ENCODE measurements around the gene GALNT12. TPM values are rescaled to one million over a fixed set of nuclear protein-coding genes. Genes with fewer than 3 reads are reported as not detected.

The GALNT12 gene
- total RNA-seq, 1 donor: 10.1 TPM

DNA sequence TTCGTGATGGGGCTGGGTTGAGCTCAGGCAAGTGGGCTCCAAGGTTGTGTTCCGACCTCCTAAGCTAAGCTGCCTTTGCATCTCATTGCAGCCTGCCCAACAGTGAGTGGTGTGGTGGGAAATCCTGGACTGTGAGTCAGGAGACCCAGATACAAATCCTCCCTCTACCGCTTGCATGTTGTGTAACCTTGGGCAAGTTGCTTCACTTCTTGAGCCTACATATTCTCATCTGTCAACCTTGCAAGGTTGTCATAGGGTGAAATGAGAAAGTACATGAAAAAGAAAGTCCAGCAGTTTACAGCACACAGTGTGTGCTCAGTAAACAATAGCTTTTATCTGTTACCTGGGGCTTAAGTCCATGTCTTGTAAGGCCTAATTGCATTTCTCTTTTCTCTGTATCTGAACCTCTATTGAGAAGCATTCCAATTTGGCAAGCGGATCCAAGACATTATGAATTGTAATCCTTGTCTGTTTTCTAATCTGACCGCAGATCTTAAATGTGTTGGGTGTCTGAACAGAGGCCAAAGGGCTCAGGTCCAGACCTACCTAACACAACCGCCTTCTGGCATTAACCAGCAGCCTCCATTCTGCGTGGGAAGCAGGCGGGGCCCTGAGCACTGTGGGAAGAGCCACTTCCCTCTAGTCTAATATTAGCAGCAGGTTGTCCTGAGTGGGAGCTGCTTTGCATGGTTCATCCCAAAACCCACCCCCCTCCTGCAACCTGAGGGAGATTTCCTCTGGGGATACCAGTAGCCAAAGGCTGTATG lies 1.8 kb upstream of the GALNT12 start:
- Histone ChIP-seq H2AFZ (ENCODE audit: low read length) (no peak overlapping the region), H3K79me2 (ENCODE audit: insufficient read depth, low read length) (no peaks in the 10 kb centered on the region), H4K20me1 (ENCODE audit: insufficient read depth, low read length) (no peaks in the 10 kb centered on the region), H3K4me3 (ENCODE audit: insufficient read depth, low read length) (no peak overlapping the region), H3K36me3 (ENCODE audit: insufficient read depth, low read length) (no peaks in the 10 kb centered on the region), H3K27me3 (ENCODE audit: insufficient read depth, low read length) (peaks cover 30% of the 10 kb centered on the region), H3K4me1 (ENCODE audit: insufficient read depth, low read length) (peaks cover 11% of the 10 kb centered on the region), H3K4me2 (ENCODE audit: insufficient read depth, low read length) (no peak overlapping the region), H3K9me3 (ENCODE audit: low read depth, low read length) (no peaks in the 10 kb centered on the region), H3K27ac (ENCODE audit: low read depth, low read length) (no peak overlapping the region)
- DNase-seq (ENCODE audit: insufficient read length, low spot score, missing footprints): no peak
- TF ChIP-seq, protein P1, sequence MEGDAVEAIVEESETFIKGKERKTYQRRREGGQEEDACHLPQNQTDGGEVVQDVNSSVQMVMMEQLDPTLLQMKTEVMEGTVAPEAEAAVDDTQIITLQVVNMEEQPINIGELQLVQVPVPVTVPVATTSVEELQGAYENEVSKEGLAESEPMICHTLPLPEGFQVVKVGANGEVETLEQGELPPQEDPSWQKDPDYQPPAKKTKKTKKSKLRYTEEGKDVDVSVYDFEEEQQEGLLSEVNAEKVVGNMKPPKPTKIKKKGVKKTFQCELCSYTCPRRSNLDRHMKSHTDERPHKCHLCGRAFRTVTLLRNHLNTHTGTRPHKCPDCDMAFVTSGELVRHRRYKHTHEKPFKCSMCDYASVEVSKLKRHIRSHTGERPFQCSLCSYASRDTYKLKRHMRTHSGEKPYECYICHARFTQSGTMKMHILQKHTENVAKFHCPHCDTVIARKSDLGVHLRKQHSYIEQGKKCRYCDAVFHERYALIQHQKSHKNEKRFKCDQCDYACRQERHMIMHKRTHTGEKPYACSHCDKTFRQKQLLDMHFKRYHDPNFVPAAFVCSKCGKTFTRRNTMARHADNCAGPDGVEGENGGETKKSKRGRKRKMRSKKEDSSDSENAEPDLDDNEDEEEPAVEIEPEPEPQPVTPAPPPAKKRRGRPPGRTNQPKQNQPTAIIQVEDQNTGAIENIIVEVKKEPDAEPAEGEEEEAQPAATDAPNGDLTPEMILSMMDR (IDR thresholded peaks at IDR 0.05; ENCODE audit: extremely low read depth, low read depth, low read length): no peak

DNA sequence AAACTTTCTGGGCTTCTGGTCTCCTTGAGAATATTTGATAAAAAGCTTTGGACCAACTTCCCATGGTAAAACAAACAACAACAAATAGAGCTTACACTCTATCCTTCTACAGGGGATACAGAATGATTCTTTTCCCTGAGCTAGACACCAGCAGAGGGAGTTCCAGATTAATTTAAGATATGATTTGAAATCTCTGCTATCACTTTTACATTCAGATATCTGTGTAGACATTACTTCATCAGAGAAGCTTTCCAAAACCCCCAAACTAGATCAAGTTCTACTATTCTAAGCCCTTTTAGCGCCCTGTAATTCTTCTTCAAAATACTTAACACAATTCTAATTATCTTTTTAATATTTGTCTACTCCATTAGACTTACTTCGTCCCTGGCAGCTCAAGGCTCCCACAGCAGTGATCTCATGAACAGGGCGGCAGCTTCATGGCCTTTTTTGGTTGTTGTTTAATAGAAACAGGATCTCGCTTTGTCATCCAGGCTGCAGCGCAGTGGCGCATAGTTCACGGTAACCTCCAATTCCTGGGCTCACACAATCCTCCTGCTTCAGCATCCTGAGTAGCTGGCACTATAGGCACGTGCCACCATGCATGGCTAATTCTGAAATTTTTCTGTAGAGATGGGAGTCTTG lies 955 bp upstream of the GALNT12 start:
- Histone ChIP-seq H4K20me1 (ENCODE audit: insufficient read depth, low read length) (no peaks in the 10 kb centered on the region), H3K79me2 (ENCODE audit: insufficient read depth, low read length) (no peaks in the 10 kb centered on the region), H3K9me3 (ENCODE audit: low read depth, low read length) (no peaks in the 10 kb centered on the region), H3K4me1 (ENCODE audit: insufficient read depth, low read length) (peaks cover 19% of the 10 kb centered on the region), H3K27me3 (ENCODE audit: insufficient read depth, low read length) (peaks cover 30% of the 10 kb centered on the region), H3K4me2 (ENCODE audit: insufficient read depth, low read length) (no peak overlapping the region), H3K4me3 (ENCODE audit: insufficient read depth, low read length) (no peak overlapping the region), H2AFZ (ENCODE audit: low read length) (no peak overlapping the region), H3K36me3 (ENCODE audit: insufficient read depth, low read length) (no peaks in the 10 kb centered on the region), H3K27ac (ENCODE audit: low read depth, low read length) (no peak overlapping the region)
- TF ChIP-seq, protein P1 (IDR thresholded peaks at IDR 0.05; ENCODE audit: extremely low read depth, low read depth, low read length): peak; percentile 45
- peak; percentile 92 for DNase-seq (ENCODE audit: insufficient read length, low spot score, missing footprints)

DNA sequence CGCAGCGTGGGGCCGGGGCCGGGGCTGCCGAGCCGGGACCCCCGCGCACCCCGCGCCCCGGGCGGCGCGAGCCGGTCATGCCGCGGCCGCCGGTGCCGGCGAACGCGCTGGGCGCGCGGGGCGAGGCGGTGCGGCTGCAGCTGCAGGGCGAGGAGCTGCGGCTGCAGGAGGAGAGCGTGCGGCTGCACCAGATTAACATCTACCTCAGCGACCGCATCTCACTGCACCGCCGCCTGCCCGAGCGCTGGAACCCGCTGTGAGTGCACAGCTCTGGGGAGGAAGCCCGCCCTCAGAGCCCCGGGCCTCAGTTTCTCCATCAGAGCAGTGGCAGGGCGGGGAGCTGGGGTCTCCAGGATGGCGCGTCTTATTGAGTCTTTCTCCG lies 335 bp downstream of the GALNT12 start:
- H2AFZ ChIP-seq (ENCODE audit: low read length): peak overlapping the region; percentile 72
- no peaks in the 10 kb centered on the region for H3K36me3 ChIP-seq (ENCODE audit: insufficient read depth, low read length)
- no peaks in the 10 kb centered on the region for H4K20me1 ChIP-seq (ENCODE audit: insufficient read depth, low read length)
- peak; percentile 91 for DNase-seq (ENCODE audit: insufficient read length, low spot score, missing footprints)
- peaks cover 30% of the 10 kb centered on the region for H3K27me3 ChIP-seq (ENCODE audit: insufficient read depth, low read length)
- H3K79me2 ChIP-seq (ENCODE audit: insufficient read depth, low read length): no peaks in the 10 kb centered on the region
- H3K4me1 ChIP-seq (ENCODE audit: insufficient read depth, low read length): peaks cover 19% of the 10 kb centered on the region
- peak overlapping the region; percentile 71 for H3K4me3 ChIP-seq (ENCODE audit: insufficient read depth, low read length)
- H3K4me2 ChIP-seq (ENCODE audit: insufficient read depth, low read length): peak overlapping the region; percentile 83
- no peaks in the 10 kb centered on the region for H3K9me3 ChIP-seq (ENCODE audit: low read depth, low read length)
- no peak overlapping the region for H3K27ac ChIP-seq (ENCODE audit: low read depth, low read length)
- TF ChIP-seq, protein P1 (IDR thresholded peaks at IDR 0.05; ENCODE audit: extremely low read depth, low read depth, low read length): no peak

DNA sequence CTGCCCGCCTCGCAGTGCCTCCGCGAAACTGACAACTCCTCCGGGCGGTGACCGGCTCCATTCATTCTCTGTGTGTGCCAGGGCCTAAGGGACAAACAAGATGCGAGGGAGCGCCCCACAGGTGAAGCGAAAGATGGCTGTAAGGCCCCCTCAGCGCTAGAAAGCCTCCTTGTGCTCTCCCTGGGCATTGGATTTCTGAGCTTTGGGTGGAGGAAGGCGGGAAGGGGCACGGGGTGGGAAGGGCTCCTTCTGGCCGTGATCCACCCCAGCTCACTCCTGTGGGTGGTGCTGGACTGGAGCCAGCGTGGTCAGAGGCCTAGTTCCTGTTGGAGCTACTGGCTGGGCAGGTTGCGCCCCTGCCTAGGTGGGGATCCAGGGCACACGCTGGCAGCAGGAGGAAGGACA lies 943 bp downstream of the GALNT12 start:
- Histone ChIP-seq H3K4me3 (ENCODE audit: insufficient read depth, low read length) (peak overlapping the region; percentile 71), H3K27me3 (ENCODE audit: insufficient read depth, low read length) (peaks cover 30% of the 10 kb centered on the region), H4K20me1 (ENCODE audit: insufficient read depth, low read length) (no peaks in the 10 kb centered on the region), H3K36me3 (ENCODE audit: insufficient read depth, low read length) (no peaks in the 10 kb centered on the region), H3K9me3 (ENCODE audit: low read depth, low read length) (no peaks in the 10 kb centered on the region), H3K27ac (ENCODE audit: low read depth, low read length) (no peak overlapping the region), H3K79me2 (ENCODE audit: insufficient read depth, low read length) (no peaks in the 10 kb centered on the region), H3K4me1 (ENCODE audit: insufficient read depth, low read length) (peaks cover 19% of the 10 kb centered on the region), H3K4me2 (ENCODE audit: insufficient read depth, low read length) (peak overlapping the region; percentile 83), H2AFZ (ENCODE audit: low read length) (peak overlapping the region; percentile 72)
- DNase-seq (ENCODE audit: insufficient read length, low spot score, missing footprints): no peak
- TF ChIP-seq, protein P1 (IDR thresholded peaks at IDR 0.05; ENCODE audit: extremely low read depth, low read depth, low read length): no peak

All from osteoblast (primary cell).